Ramos (cell line): ENCODE data around the gene XAB2.
"Not testable (repeated sequence)": the region's sequence is repeated elsewhere in the genome, so short reads cannot be mapped to it uniquely, and the experiment has no call there.

Experiments used
- in situ Hi-C: fragments of 300-500 bp; cut with MboI; formaldehyde crosslinking; loops from one replicate; pipeline ENCODE4 v1.14.3; 2022; ENCODE audit warnings: low sequenced_read_pairs; ENCODE audit not compliant: unreplicated experiment

XAB2 gene

GRCh38 chr19:7652061-7652641 is 22.8 kb upstream of the XAB2 start:
- in situ Hi-C loops: no loop called here

- in situ Hi-C loops: no loop called here
Observed at GRCh38 chr19:7650148-7650547, 20.8 kb upstream of the XAB2 start.

GRCh38 chr19:7648265-7649014 is 19.1 kb upstream of the XAB2 start:
- in situ Hi-C loops: no loop called here

- in situ Hi-C loops: no loop called here
Observed at GRCh38 chr19:7647156-7647555, 17.8 kb upstream of the XAB2 start.

GRCh38 chr19:7646426-7646700 is 17.0 kb upstream of the XAB2 start:
- in situ Hi-C loops: no loop called here

GRCh38 chr19:7645656-7646425 is 16.5 kb upstream of the XAB2 start:
- in situ Hi-C loops: no loop called here

- in situ Hi-C loops: no loop called here
Observed at GRCh38 chr19:7645163-7645562, 15.8 kb upstream of the XAB2 start.

- in situ Hi-C loops: no loop called here
Observed at GRCh38 chr19:7644550-7644877, 15.2 kb upstream of the XAB2 start.

GRCh38 chr19:7643629-7644549 is 14.5 kb upstream of the XAB2 start:
- in situ Hi-C loops: not testable (repeated sequence)

GRCh38 chr19:7643031-7643415 is 13.7 kb upstream of the XAB2 start:
- in situ Hi-C loops: no loop called here

GRCh38 chr19:7642295-7643030 is 13.1 kb upstream of the XAB2 start:
- in situ Hi-C loops: no loop called here

- in situ Hi-C loops: no loop called here
Observed at GRCh38 chr19:7641290-7642276, 12.2 kb upstream of the XAB2 start.

GRCh38 chr19:7640803-7641202 is 11.5 kb upstream of the XAB2 start:
- in situ Hi-C loops: no loop called here

GRCh38 chr19:7639863-7640348 is 10.6 kb upstream of the XAB2 start:
- in situ Hi-C loops: no loop called here

- in situ Hi-C loops: no loop called here
Observed at GRCh38 chr19:7638802-7639465, 9.6 kb upstream of the XAB2 start.

- in situ Hi-C loops: no loop called here
Observed at GRCh38 chr19:7637374-7638256, 8.3 kb upstream of the XAB2 start.

- in situ Hi-C loops: no loop called here
Observed at GRCh38 chr19:7636691-7637373, 7.5 kb upstream of the XAB2 start, which contains the start of gene STXBP2. TSS of gene STXBP2 (plus strand) at chr19:7637110. CDS start at chr19:7637150, 40 bp downstream.
